ENCODE measurements around the gene CLPSL2.

The CLPSL2 gene

GRCh38 chr6:35750557-35750956 lies 25.8 kb upstream of the CLPSL2 start:
- no peaks in the 10 kb centered on the region for H3K27me3 ChIP-seq (ENCODE audit: control insufficient read depth, insufficient read depth, low read length)
- H3K36me3 ChIP-seq (ENCODE audit: control insufficient read depth, insufficient read depth, low read length), result no peaks in the 10 kb centered on the region
- H3K4me3 ChIP-seq (ENCODE audit: low read depth, low read length), result no peak overlapping the region
- H3K9ac ChIP-seq (ENCODE audit: low read depth, low read length), result no peak overlapping the region
- no peak overlapping the region for H3K27ac ChIP-seq (ENCODE audit: low read depth, low read length)
- H3K4me1 ChIP-seq (ENCODE audit: control insufficient read depth, insufficient read depth, low read length), result peaks cover 12% of the 10 kb centered on the region
- no peaks in the 10 kb centered on the region for H3K9me3 ChIP-seq (ENCODE audit: control insufficient read depth, insufficient read depth, low read length)

- no peak overlapping the region for H3K9ac ChIP-seq (ENCODE audit: low read depth, low read length)
- H3K27me3 ChIP-seq (ENCODE audit: control insufficient read depth, insufficient read depth, low read length), result no peaks in the 10 kb centered on the region
- H3K4me1 ChIP-seq (ENCODE audit: control insufficient read depth, insufficient read depth, low read length), result peaks cover 15% of the 10 kb centered on the region
Measured at GRCh38 chr6:35751594-35751993, 24.8 kb upstream of the CLPSL2 start.

GRCh38 chr6:35752330-35752729 lies 24.1 kb upstream of the CLPSL2 start:
- no peak overlapping the region for H3K27ac ChIP-seq (ENCODE audit: low read depth, low read length)
- H3K4me1 ChIP-seq (ENCODE audit: control insufficient read depth, insufficient read depth, low read length), result peaks cover 17% of the 10 kb centered on the region
- no peak overlapping the region for H3K9ac ChIP-seq (ENCODE audit: low read depth, low read length)
- no peaks in the 10 kb centered on the region for H3K27me3 ChIP-seq (ENCODE audit: control insufficient read depth, insufficient read depth, low read length)
- H3K9me3 ChIP-seq (ENCODE audit: control insufficient read depth, insufficient read depth, low read length), result no peaks in the 10 kb centered on the region
- no peaks in the 10 kb centered on the region for H3K36me3 ChIP-seq (ENCODE audit: control insufficient read depth, insufficient read depth, low read length)
- no peak overlapping the region for H3K4me3 ChIP-seq (ENCODE audit: low read depth, low read length)

More at GRCh38 chr6:35751594-35751993, 24.8 kb upstream of the CLPSL2 start:
- H3K4me3 ChIP-seq (ENCODE audit: low read depth, low read length), result no peak overlapping the region
- no peaks in the 10 kb centered on the region for H3K9me3 ChIP-seq (ENCODE audit: control insufficient read depth, insufficient read depth, low read length)
- H3K27ac ChIP-seq (ENCODE audit: low read depth, low read length), result no peak overlapping the region
- H3K36me3 ChIP-seq (ENCODE audit: control insufficient read depth, insufficient read depth, low read length), result no peaks in the 10 kb centered on the region

- Histone ChIP-seq H3K36me3 (ENCODE audit: control insufficient read depth, insufficient read depth, low read length) (no peaks in the 10 kb centered on the region), H3K27ac (ENCODE audit: low read depth, low read length) (peak overlapping the region; percentile 65), H3K4me3 (ENCODE audit: low read depth, low read length) (no peak overlapping the region), H3K9ac (ENCODE audit: low read depth, low read length) (no peak overlapping the region), H3K27me3 (ENCODE audit: control insufficient read depth, insufficient read depth, low read length) (no peaks in the 10 kb centered on the region), H3K9me3 (ENCODE audit: control insufficient read depth, insufficient read depth, low read length) (no peaks in the 10 kb centered on the region), H3K4me1 (ENCODE audit: control insufficient read depth, insufficient read depth, low read length) (peaks cover 24% of the 10 kb centered on the region)
Measured at GRCh38 chr6:35754452-35755277, 21.7 kb upstream of the CLPSL2 start.

GRCh38 chr6:35755278-35755924 lies 21.0 kb upstream of the CLPSL2 start:
- H3K9me3 ChIP-seq (ENCODE audit: control insufficient read depth, insufficient read depth, low read length), result no peaks in the 10 kb centered on the region
- H3K27me3 ChIP-seq (ENCODE audit: control insufficient read depth, insufficient read depth, low read length), result no peaks in the 10 kb centered on the region
- H3K36me3 ChIP-seq (ENCODE audit: control insufficient read depth, insufficient read depth, low read length), result no peaks in the 10 kb centered on the region
- peak overlapping the region; percentile 65 for H3K27ac ChIP-seq (ENCODE audit: low read depth, low read length)
- H3K4me3 ChIP-seq (ENCODE audit: low read depth, low read length), result no peak overlapping the region
- peaks cover 24% of the 10 kb centered on the region for H3K4me1 ChIP-seq (ENCODE audit: control insufficient read depth, insufficient read depth, low read length)
- no peak overlapping the region for H3K9ac ChIP-seq (ENCODE audit: low read depth, low read length)

- Histone ChIP-seq H3K36me3 (ENCODE audit: control insufficient read depth, insufficient read depth, low read length) (no peaks in the 10 kb centered on the region), H3K9me3 (ENCODE audit: control insufficient read depth, insufficient read depth, low read length) (no peaks in the 10 kb centered on the region), H3K27me3 (ENCODE audit: control insufficient read depth, insufficient read depth, low read length) (no peaks in the 10 kb centered on the region), H3K4me3 (ENCODE audit: low read depth, low read length) (no peak overlapping the region), H3K4me1 (ENCODE audit: control insufficient read depth, insufficient read depth, low read length) (peaks cover 24% of the 10 kb centered on the region), H3K27ac (ENCODE audit: low read depth, low read length) (peak overlapping the region; percentile 21), H3K9ac (ENCODE audit: low read depth, low read length) (no peak overlapping the region)
Measured at GRCh38 chr6:35757456-35758123, 18.8 kb upstream of the CLPSL2 start.

- Histone ChIP-seq H3K27ac (ENCODE audit: low read depth, low read length) (no peak overlapping the region), H3K36me3 (ENCODE audit: control insufficient read depth, insufficient read depth, low read length) (no peaks in the 10 kb centered on the region), H3K9ac (ENCODE audit: low read depth, low read length) (no peak overlapping the region), H3K9me3 (ENCODE audit: control insufficient read depth, insufficient read depth, low read length) (no peaks in the 10 kb centered on the region), H3K4me3 (ENCODE audit: low read depth, low read length) (no peak overlapping the region), H3K27me3 (ENCODE audit: control insufficient read depth, insufficient read depth, low read length) (no peaks in the 10 kb centered on the region), H3K4me1 (ENCODE audit: control insufficient read depth, insufficient read depth, low read length) (peaks cover 34% of the 10 kb centered on the region)
Measured at GRCh38 chr6:35759426-35759825, 17.0 kb upstream of the CLPSL2 start.

GRCh38 chr6:35765739-35766138 lies 10.7 kb upstream of the CLPSL2 start:
- Histone ChIP-seq H3K9me3 (ENCODE audit: control insufficient read depth, insufficient read depth, low read length) (no peaks in the 10 kb centered on the region), H3K27me3 (ENCODE audit: control insufficient read depth, insufficient read depth, low read length) (no peaks in the 10 kb centered on the region), H3K36me3 (ENCODE audit: control insufficient read depth, insufficient read depth, low read length) (no peaks in the 10 kb centered on the region), H3K4me3 (ENCODE audit: low read depth, low read length) (no peak overlapping the region), H3K9ac (ENCODE audit: low read depth, low read length) (no peak overlapping the region), H3K4me1 (ENCODE audit: control insufficient read depth, insufficient read depth, low read length) (peaks cover 12% of the 10 kb centered on the region), H3K27ac (ENCODE audit: low read depth, low read length) (no peak overlapping the region)

GRCh38 chr6:35769211-35769610 lies 7.2 kb upstream of the CLPSL2 start:
- no peak overlapping the region for H3K9ac ChIP-seq (ENCODE audit: low read depth, low read length)
- H3K4me3 ChIP-seq (ENCODE audit: low read depth, low read length), result no peak overlapping the region
- no peaks in the 10 kb centered on the region for H3K4me1 ChIP-seq (ENCODE audit: control insufficient read depth, insufficient read depth, low read length)
- H3K9me3 ChIP-seq (ENCODE audit: control insufficient read depth, insufficient read depth, low read length), result no peaks in the 10 kb centered on the region
- H3K36me3 ChIP-seq (ENCODE audit: control insufficient read depth, insufficient read depth, low read length), result no peaks in the 10 kb centered on the region
- H3K27ac ChIP-seq (ENCODE audit: low read depth, low read length), result no peak overlapping the region
- no peaks in the 10 kb centered on the region for H3K27me3 ChIP-seq (ENCODE audit: control insufficient read depth, insufficient read depth, low read length)

- Histone ChIP-seq H3K4me1 (ENCODE audit: control insufficient read depth, insufficient read depth, low read length) (no peaks in the 10 kb centered on the region), H3K27ac (ENCODE audit: low read depth, low read length) (no peak overlapping the region), H3K36me3 (ENCODE audit: control insufficient read depth, insufficient read depth, low read length) (no peaks in the 10 kb centered on the region), H3K9me3 (ENCODE audit: control insufficient read depth, insufficient read depth, low read length) (no peaks in the 10 kb centered on the region), H3K4me3 (ENCODE audit: low read depth, low read length) (no peak overlapping the region), H3K9ac (ENCODE audit: low read depth, low read length) (no peak overlapping the region), H3K27me3 (ENCODE audit: control insufficient read depth, insufficient read depth, low read length) (peaks cover 10% of the 10 kb centered on the region; the same call in 1 of the 2 replicates)
Measured at GRCh38 chr6:35771343-35771627, 5.1 kb upstream of the CLPSL2 start.

Measured in HUES48 (cell line).